T-helper 22 cell (primary cell): ENCODE results near the gene PTPRK.

Experiments used
- DNase-seq: peaks from one replicate; pipeline ENCODE4 v3.0.0-alpha.2; 2020; ENCODE audit warnings: low read depth

PTPRK gene

DNA sequence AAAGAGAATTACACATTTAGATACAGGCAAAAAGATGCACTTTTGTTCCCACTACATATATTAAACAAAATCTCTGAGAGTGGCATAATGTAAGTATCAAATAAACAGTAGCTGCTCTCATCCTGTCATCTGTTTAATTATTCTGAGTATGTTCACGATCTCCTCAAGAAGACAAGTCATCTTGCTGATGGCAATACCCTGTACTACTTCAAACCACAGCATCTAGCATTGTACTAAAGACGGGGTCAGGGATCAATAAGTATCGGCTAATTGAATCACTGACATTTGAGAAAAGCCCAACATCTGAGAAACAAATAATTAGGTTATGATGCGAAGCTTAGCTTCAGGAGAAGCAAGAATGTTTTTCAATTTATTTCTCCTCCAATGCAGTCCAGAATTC lies 175.1 kb downstream of the PTPRK start:
- no peak for DNase-seq

DNA sequence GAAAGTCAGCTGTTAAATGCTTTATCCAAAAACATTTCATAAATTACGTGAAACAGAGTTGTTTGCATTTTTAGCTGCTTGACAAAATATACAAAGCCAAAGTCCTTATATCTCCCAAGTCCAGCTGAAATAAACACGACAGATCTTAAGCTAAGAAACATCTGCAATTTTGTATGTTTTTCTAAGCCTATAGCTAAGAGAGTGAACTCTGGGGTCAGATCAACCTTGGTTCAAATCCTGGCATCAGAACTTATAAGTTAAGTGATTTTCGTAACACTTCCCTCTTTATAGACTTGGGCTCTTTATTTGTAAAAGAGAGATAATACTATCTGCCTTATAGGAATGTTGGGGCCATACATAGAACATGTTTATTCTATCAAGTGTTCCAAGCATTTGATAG lies 176.7 kb downstream of the PTPRK start:
- DNase-seq: no peak

GRCh38 chr6:128339635-128340450 lies 180.6 kb downstream of the PTPRK start:
- no peak for DNase-seq

DNA sequence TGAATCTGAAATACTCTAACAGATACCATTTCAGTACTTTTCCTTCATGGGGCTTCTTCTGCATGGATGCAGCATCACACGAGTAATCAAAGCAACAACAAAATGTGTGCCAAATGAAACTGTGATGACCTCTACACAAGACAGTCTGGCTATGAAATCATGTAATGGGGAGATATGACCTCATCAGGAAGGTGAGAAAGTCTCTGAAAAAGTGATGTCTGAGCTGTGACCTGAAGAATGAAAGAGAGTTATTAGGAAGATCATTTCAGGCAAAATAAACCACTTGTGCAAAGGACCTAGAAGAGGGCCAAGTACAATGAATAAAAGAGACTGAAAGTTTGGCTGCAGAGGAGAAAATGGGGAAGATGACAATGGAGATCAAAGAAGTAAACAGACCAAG lies 182.8 kb downstream of the PTPRK start:
- DNase-seq: no peak

- no peak for DNase-seq
These were observed 183.8 kb downstream of the PTPRK start for GRCh38 chr6:128336436-128337095.

DNA sequence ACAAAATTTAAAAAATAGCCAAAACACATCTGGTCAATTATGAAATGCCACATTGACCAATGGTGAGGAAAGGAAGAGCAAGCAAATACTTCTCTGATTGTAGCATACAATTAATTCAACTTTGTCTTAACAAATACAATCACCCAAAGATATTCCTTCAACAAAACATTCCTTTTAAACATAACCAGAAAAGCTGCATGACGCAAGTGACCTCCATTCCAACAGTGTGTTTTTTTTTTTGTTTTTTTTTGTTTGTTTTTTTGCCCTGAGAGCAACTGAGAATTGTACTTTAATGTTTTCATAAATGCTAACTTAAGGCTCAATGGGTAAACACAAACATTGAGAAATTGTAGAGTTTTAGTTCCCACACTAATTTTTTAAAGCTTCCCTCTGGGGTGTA lies 184.4 kb downstream of the PTPRK start:
- DNase-seq: no peak

DNA sequence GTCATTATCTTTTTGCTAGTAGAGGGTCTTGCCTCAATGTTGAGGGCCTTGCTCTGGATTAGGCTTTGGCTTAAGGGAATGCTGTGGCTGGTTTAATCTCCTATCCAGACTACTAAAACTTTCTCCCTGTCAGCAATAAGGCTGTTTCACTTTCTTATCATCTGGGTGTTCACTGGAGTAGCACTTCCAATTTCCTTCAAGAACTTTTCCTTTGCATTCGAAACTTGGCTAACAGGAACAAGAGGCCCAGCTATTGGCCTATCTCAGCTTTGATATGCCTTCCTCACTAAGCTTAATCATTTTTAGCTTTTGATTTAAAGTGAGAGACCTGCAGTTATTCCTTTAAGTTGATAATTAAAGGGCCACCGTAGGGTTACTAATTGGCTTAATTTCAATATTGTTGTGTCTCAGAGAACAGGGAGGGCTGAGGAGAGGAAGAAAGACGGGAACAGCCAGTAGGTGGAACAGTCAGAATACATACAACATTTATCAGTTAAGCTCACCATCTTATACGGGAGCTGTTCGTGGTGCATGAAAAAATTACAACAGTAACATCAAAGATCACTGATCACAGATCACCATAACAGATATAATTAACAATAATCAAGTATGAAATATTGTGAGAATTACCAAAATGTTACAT lies 186.7 kb downstream of the PTPRK start:
- no peak for DNase-seq

- DNase-seq: peak; percentile 0
These were observed 192.5 kb downstream of the PTPRK start for GRCh38 chr6:128327890-128328289.

DNA sequence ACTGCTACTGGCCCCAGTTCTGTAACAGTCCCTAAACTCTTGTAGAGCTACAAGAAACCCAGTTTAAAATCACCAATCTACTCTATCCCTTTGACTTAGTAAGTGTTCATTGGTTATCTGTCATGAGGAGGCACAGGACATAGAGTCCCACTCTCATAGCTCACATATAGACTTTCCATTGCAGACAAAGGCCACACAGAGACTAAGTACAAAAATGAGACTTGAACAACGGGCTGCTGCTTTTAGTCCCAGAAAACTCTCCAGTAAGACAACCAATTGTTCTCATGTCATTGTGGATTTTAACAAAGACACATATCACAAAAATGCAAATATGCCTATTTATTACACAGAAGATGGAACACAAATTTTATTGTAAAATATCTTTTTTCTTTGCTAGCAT lies 197.4 kb downstream of the PTPRK start:
- DNase-seq: no peak

- DNase-seq: no peak
These were observed 200.5 kb downstream of the PTPRK start for GRCh38 chr6:128319946-128320345.

DNA sequence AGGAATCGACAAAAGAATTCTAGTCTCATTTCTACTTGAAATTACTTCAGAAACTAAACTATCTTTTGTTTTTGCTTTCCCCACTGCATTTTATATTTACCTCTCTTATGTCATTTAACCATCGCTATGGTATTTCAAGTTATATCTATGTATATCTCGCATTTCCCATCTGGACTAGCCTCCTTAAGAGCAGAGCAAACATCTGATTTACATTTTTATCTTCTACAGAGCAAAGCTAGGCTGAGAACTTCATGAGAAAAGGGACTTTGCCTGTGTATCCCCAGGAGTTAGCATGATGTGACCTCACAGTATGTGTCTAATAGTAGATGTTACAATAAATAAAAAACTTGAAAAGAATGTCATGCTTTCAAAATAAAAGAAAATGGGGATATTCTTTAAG lies 201.2 kb downstream of the PTPRK start:
- DNase-seq: no peak

DNA sequence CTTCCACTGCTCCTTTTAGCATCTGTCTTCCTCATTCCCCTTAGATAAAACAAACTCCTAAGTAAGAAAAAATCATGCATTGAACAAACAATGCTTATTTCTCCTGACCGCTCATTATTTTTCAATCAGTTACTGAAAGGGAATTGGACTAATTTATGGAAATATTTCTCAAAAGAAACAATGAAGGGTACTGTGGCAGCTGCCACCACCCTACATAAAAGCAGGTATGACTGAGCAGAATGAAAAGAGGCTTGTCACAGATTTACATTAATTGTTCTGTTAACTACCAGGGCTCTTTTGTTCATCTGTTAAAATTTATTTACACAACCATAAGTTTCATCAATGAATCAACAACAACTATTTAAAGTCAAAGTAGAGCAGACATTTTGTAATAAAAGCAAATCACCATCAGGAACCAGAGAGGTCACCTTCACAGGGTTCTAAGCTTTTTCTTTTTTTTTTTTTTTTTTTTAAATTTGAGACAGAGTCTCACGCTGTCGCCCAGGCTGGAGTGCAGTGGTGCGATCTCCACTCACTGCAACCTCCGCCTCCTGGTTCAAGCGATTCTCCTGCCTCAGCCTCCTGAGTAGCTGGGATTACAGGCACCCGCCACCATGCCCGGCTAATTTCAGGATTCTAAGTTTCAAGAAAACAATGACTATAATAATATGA lies 204.0 kb downstream of the PTPRK start:
- no peak for DNase-seq

- no peak for DNase-seq
These were observed 206.2 kb downstream of the PTPRK start for GRCh38 chr6:128314190-128314589.

DNA sequence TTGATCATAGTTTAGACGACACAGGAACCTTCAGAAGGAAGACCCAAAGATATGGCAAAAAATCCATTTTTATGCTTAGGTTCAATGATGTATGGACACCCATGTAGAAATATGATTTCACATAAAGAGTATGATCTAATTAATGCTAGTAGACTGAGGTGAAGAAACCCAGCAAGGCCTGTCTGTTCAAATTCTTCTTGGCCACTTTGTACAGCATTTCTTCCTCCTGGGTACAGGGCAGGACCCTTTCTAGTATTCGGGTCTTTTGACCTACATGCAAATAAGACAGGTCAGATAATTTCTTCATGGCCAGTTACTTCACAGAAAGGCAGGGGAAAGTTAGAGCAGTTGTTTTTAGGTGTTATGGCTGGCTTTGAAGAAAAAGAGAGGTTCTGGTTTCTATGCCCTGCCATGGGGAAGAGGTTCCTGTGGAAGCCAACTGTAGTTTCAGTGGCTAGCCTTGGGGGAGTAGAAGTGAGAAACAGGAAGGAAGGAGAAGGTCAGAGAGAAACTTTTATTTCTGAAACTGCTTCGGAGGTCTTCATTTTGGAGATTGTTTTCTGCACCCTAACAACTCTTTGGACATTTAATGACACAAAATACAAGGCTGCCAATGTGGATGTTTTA lies 208.3 kb downstream of the PTPRK start:
- no peak for DNase-seq

DNA sequence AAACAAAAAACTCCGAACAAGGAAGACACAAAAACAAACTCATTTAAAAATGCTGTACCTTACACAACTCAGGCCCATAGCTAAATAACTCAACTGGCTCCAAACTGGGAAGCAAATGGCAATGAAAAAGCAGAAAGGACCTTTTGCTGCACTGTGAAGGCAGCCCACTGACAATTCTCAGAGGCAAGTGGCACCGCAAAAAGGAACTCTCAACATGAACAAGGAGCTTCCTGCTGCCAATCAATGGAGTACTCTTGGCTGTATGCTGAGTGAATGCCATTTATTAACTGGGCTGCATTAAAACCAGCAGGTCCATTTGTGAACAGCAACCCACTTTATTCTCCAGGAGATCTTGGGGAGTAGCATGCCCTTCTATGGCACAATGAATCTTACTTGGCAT lies 209.9 kb downstream of the PTPRK start:
- DNase-seq: no peak

DNA sequence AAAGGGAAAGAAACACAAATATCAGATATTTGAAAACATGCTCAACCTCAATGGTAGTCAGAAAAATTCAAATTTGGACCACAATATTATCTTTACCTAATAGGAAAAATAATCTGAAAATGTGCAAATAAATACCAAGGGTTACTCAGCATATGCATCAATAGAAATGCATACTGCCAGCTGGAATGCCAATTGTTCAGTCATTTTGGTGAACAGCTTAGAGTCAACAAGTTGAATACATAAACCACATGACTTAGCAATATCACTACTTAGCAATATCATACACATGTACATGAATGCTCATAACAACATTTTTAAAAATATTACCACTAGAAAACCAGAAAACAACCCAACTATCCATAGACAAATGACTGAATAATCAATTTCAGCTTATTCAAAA lies 212.7 kb downstream of the PTPRK start:
- no peak for DNase-seq

- no peak for DNase-seq
These were observed 214.4 kb downstream of the PTPRK start for GRCh38 chr6:128305976-128306375.

- no peak for DNase-seq
These were observed 215.2 kb downstream of the PTPRK start for GRCh38 chr6:128305228-128305627.

GRCh38 chr6:128303870-128304269 lies 216.5 kb downstream of the PTPRK start:
- DNase-seq: no peak

DNA sequence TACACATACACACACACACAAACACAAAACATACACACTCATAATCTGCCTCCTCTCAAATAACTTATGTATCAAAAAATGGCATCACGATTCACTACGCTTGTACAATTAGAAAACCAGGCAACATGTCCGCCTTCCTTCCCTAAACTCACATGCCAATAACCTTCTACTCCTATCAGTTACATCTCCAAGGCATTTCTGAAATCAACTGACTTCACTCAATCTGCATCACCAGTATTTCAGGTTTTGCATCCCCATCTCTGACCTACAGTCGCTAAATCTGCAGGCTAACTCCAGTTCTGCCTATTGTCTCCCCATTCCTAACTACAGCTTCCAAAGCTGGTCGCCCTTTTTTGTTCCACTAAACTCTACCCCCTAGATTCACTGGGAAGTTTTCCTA lies 217.5 kb downstream of the PTPRK start:
- DNase-seq: no peak

- no peak for DNase-seq
These were observed 224.7 kb downstream of the PTPRK start for GRCh38 chr6:128295670-128296069.

GRCh38 chr6:128290221-128290620 lies 230.2 kb downstream of the PTPRK start:
- no peak for DNase-seq
